PC-9 (cell line): Measurements from ENCODE around the gene KCNRG. TPM values are rescaled to one million over a fixed set of nuclear protein-coding genes. Genes with fewer than 3 reads are reported as not detected.

Experiments used
- BruUV-seq: library from RNA; stranded (reverse); fragments of 400-500 nt; replicated peaks from 2 replicates; lab custom pipeline; 2021; lab: Mats Ljungman, UMichigan
- CTCF ChIA-PET: fragments of 300-600 bp; sonication (Branson Sonifier 250); formaldehyde crosslinking; loops from one replicate; lab custom pipeline; 2022; ENCODE audit warnings: antibody characterized with exemption; lab: Charles Lee
- POLR2A ChIA-PET: fragments of 300-600 bp; sonication (Branson Sonifier 250); formaldehyde crosslinking; loops from one replicate; lab custom pipeline; 2022; ENCODE audit warnings: antibody characterized with exemption; ENCODE audit not compliant: unreplicated experiment; lab: Charles Lee
- DNase-seq, 2 experiments: peaks; one replicate each; pipeline versions ENCODE4 v3.0.0 to v3.0.0-alpha.2; 2015 to 2022; ENCODE audit warnings: mixed read lengths in 1 of 2
- H2AFZ ChIP-seq: fragments of 200-600 bp; sonication (generic); 2 replicates; pipeline ENCODE4 v1.8.1; 2017; ENCODE audit warnings: antibody characterized with exemption
- H3F3A ChIP-seq: fragments of 200-600 bp; sonication (generic); 2 replicates; pipeline ENCODE4 v1.8.1; 2017; ENCODE audit warnings: antibody characterized with exemption, mild to moderate bottlenecking, low read depth; ENCODE audit not compliant: insufficient read depth
- H3K27ac ChIP-seq: fragments of 200-600 bp; sonication (generic); 2 replicates; pipeline ENCODE4 v1.6.1; 2016; ENCODE audit warnings: mixed run types
- H3K27me3 ChIP-seq: fragments of 200-600 bp; sonication (generic); 2 replicates; pipeline ENCODE4 v1.6.1; 2016; ENCODE audit warnings: low read depth, mixed run types; ENCODE audit not compliant: insufficient read depth
- H3K36me3 ChIP-seq: fragments of 200-600 bp; sonication (generic); 2 replicates; pipeline ENCODE4 v1.6.1; 2016; ENCODE audit warnings: low read depth, mixed run types
- H3K4me1 ChIP-seq: fragments of 200-600 bp; sonication (generic); replicated peaks from 2 replicates; pipeline ENCODE4 v1.6.1; 2016; ENCODE audit warnings: mixed run types; ENCODE audit not compliant: insufficient read depth
- H3K4me2 ChIP-seq: fragments of 200-600 bp; sonication (generic); 2 replicates; pipeline ENCODE4 v1.6.1; 2017; ENCODE audit warnings: mixed run types
- H3K4me3 ChIP-seq: fragments of 200-600 bp; sonication (generic); 2 replicates; pipeline ENCODE4 v1.6.1; 2016; ENCODE audit warnings: mixed run types
- H3K79me2 ChIP-seq: fragments of 200-600 bp; sonication (generic); 2 replicates; pipeline ENCODE4 v1.6.1; 2017; ENCODE audit warnings: low read depth, mixed run types
- H3K9me2 ChIP-seq: fragments of 200-600 bp; sonication (generic); 2 replicates; pipeline ENCODE4 v1.8.1; 2017; ENCODE audit warnings: mild to moderate bottlenecking; ENCODE audit not compliant: insufficient read depth
- H3K9me3 ChIP-seq: fragments of 200-600 bp; sonication (generic); 2 replicates; pipeline ENCODE4 v1.8.1; 2016; ENCODE audit warnings: low read depth; ENCODE audit not compliant: insufficient read depth
- H4K20me1 ChIP-seq: fragments of 200-600 bp; sonication (generic); 2 replicates; pipeline ENCODE4 v1.8.1; 2017; ENCODE audit not compliant: insufficient read depth
- CTCF ChIP-seq: fragments of 200-600 bp; sonication (generic); conservative IDR thresholded peaks from 2 replicates; pipeline ENCODE4 v1.6.1; 2017; ENCODE audit warnings: mixed run types, antibody characterized with exemption, mild to moderate bottlenecking, moderate library complexity
- EZH2 ChIP-seq: fragments of 200-600 bp; sonication (generic); IDR thresholded peaks from 2 replicates; pipeline ENCODE4 v1.8.0; 2017; ENCODE audit warnings: antibody characterized with exemption, low read depth
- intact Hi-C: fragments of 100-400 bp; cut with micrococcal nuclease; formaldehyde crosslinking; loops from one replicate; pipeline ENCODE4 v1.10.0; 2022; ENCODE audit not compliant: unreplicated experiment
- total RNA-seq: library from RNA; stranded (reverse); gene quantifications from 2 replicates; pipeline ENCODE4 v1.2.3, GENCODE V29; 2021

Gene KCNRG
- total RNA-seq, 1 experiment from 2014 or later: 0.41 TPM

- intact Hi-C loops: no loop called here
- ChIA-PET POLR2A (interaction anchor here (0.7 kb wide), 1 partner anchor 806 kb away, joined by 3 read pairs; no protein-coding TSS in a partner anchor), CTCF (interaction anchor here (0.5 kb wide), 1 partner anchor 10 kb away, joined by 3 read pairs; the partner anchor contains the start of gene TRIM13)
- Histone ChIP-seq H3K4me2 (no peak overlapping the region), H3K4me1 (no peaks in the 10 kb centered on the region), H3K36me3 (peaks cover 38% of the 10 kb centered on the region), H3K27me3 (no peaks in the 10 kb centered on the region), H3K27ac (no peak overlapping the region), H2AFZ (no peak overlapping the region), H3K9me2 (no peaks in the 10 kb centered on the region), H3K4me3 (no peak overlapping the region), H3K79me2 (peaks cover 35% of the 10 kb centered on the region), H4K20me1 (peaks cover 13% of the 10 kb centered on the region), H3K9me3 (no peaks in the 10 kb centered on the region), H3F3A (peaks cover 27% of the 10 kb centered on the region; the same call in 1 of the 2 replicates)
- DNase-seq: no peak
- TF ChIP-seq CTCF (no peak), EZH2 (no peak)
- BruUV-seq: no TSS peak
These were observed 8.7 kb upstream of the KCNRG start for GRCh38 chr13:50006426-50007135.

- H3K27me3 ChIP-seq: no peaks in the 10 kb centered on the region
- no TSS peak for BruUV-seq
- H4K20me1 ChIP-seq: peaks cover 8% of the 10 kb centered on the region
- no peak overlapping the region for H3K27ac ChIP-seq
- DNase-seq: no peak
- H3K4me2 ChIP-seq: no peak overlapping the region
- no peaks in the 10 kb centered on the region for H3K9me2 ChIP-seq
- TF ChIP-seq EZH2 (no peak), CTCF (no peak)
- H3K36me3 ChIP-seq: peaks cover 28% of the 10 kb centered on the region; the same call in 1 of the 2 replicates
- H3K79me2 ChIP-seq: peaks cover 19% of the 10 kb centered on the region; the same call in 1 of the 2 replicates
- H3K9me3 ChIP-seq: no peaks in the 10 kb centered on the region
- intact Hi-C loops: no loop called here
- POLR2A ChIA-PET: no interaction called here
- no peak overlapping the region for H3K4me3 ChIP-seq
- H2AFZ ChIP-seq: no peak overlapping the region
- CTCF ChIA-PET: no interaction called here
- H3K4me1 ChIP-seq: no peaks in the 10 kb centered on the region
- peaks cover 22% of the 10 kb centered on the region for H3F3A ChIP-seq
These were observed 3.8 kb upstream of the KCNRG start for GRCh38 chr13:50011461-50011860.

GRCh38 chr13:50012396-50013169, 2.7 kb upstream of the KCNRG start:
- H3K79me2 ChIP-seq: peaks cover 15% of the 10 kb centered on the region; the same call in 1 of the 2 replicates

More at GRCh38 chr13:50012396-50013169, 2.7 kb upstream of the KCNRG start:
- POLR2A ChIA-PET: no interaction called here
- CTCF ChIA-PET: no interaction called here
- no peak overlapping the region for H3K4me3 ChIP-seq
- TF ChIP-seq EZH2: no peak
- intact Hi-C loops: no loop called here
- no peak overlapping the region for H3K27ac ChIP-seq
- no peaks in the 10 kb centered on the region for H3K27me3 ChIP-seq
- peaks cover 24% of the 10 kb centered on the region; the same call in 1 of the 2 replicates for H3K36me3 ChIP-seq
- H2AFZ ChIP-seq: no peak overlapping the region
- DNase-seq: no peak
- no peaks in the 10 kb centered on the region for H3K9me3 ChIP-seq
- no peak overlapping the region for H3K4me2 ChIP-seq
- BruUV-seq: no TSS peak
- H3K4me1 ChIP-seq: no peaks in the 10 kb centered on the region
- H4K20me1 ChIP-seq: peaks cover 8% of the 10 kb centered on the region
- peaks cover 19% of the 10 kb centered on the region for H3F3A ChIP-seq
- no peaks in the 10 kb centered on the region for H3K9me2 ChIP-seq
